H1 (cell line): Measurements from ENCODE around the gene CHRNA3. TPM values are rescaled to one million over a fixed set of nuclear protein-coding genes. Genes with fewer than 3 reads are reported as not detected.
A peak's percentile ranks its signal among the peaks of the same experiment; 100 is the strongest.

Experiments
- CTCF ChIA-PET: fragments of 300-600 bp; sonication (Branson Sonifier 250); formaldehyde crosslinking; loops from one replicate; lab custom pipeline; 2021; ENCODE audit not compliant: partially characterized antibody; lab: Charles Lee
- POLR2A ChIA-PET: fragments of 300-600 bp; sonication (Branson Sonifier 250); formaldehyde crosslinking; loops from one replicate; lab custom pipeline; 2021; ENCODE audit warnings: inconsistent platforms; ENCODE audit not compliant: partially characterized antibody; lab: Charles Lee
- DNase-seq, 2 experiments: peaks; one replicate each; pipeline versions ENCODE4 v3.0.0 to v3.0.0-alpha.2; 2010 to 2022; ENCODE audit warnings: low spot score in 2 of 2, low read depth in 1 of 2, mixed read lengths in 1 of 2
- FAIRE-seq: peaks from 2 replicates; lab custom pipeline; 2011; peaks lifted over from hg19 to GRCh38; lab: Jason Lieb, UNC
- H2AFZ ChIP-seq: 2 replicates; pipeline ENCODE4 v1.8.1; 2012; ENCODE audit warnings: low read length, inconsistent platforms
- H2AK5ac ChIP-seq: 2 replicates; pipeline ENCODE4 v1.6.1; 2013; ENCODE audit warnings: low read depth, low read length
- H2BK120ac ChIP-seq: replicated peaks from 2 replicates; pipeline ENCODE3; 2013; ENCODE audit warnings: low read depth, low read length, inconsistent platforms
- H2BK12ac ChIP-seq: 2 replicates; pipeline ENCODE4 v1.6.1; 2013; ENCODE audit warnings: low read depth, low read length
- H2BK15ac ChIP-seq: 2 replicates; pipeline ENCODE4 v1.6.1; 2013; ENCODE audit warnings: low read length
- H2BK20ac ChIP-seq: 2 replicates; pipeline ENCODE4 v1.6.1; 2013; ENCODE audit warnings: low read length
- H2BK5ac ChIP-seq: 2 replicates; pipeline ENCODE4 v1.6.1; 2013; ENCODE audit warnings: low read depth, low read length
- H3K14ac ChIP-seq: 2 replicates; pipeline ENCODE4 v1.6.1; 2013; ENCODE audit warnings: inconsistent platforms; ENCODE audit not compliant: insufficient read length
- H3K18ac ChIP-seq: 2 replicates; pipeline ENCODE4 v1.6.1; 2013; ENCODE audit warnings: low read length; ENCODE audit errors: extremely low read depth
- H3K23ac ChIP-seq: 2 replicates; pipeline ENCODE4 v1.6.1; 2013; ENCODE audit warnings: inconsistent platforms; ENCODE audit not compliant: insufficient read length
- H3K23me2 ChIP-seq: 2 replicates; pipeline ENCODE4 v1.6.1; 2013; ENCODE audit warnings: low read depth, low read length
- H3K27ac ChIP-seq: 2 replicates; pipeline ENCODE4 v1.6.1; 2011; ENCODE audit warnings: low read depth, low read length, inconsistent platforms
- H3K27me3 ChIP-seq, 4 experiments: replicated peaks in 1 of 4; 1 replicate in 1 of 4; 2 replicates in 3 of 4; pipeline versions ENCODE4 v1.6.1 to v1.8.1; 2011 to 2013; ENCODE audit warnings: low read length in 3 of 4, mild to moderate bottlenecking in 3 of 4, inconsistent platforms in 2 of 4, mixed read lengths in 2 of 4, moderate library complexity in 1 of 4; ENCODE audit not compliant: control insufficient read depth in 3 of 4, insufficient read depth in 3 of 4; ENCODE audit errors: extremely low read depth in 1 of 4
- H3K36me3 ChIP-seq, 4 experiments: 2 replicates each; pipeline versions ENCODE4 v1.6.1 to v1.8.1; 2011 to 2013; ENCODE audit warnings: mild to moderate bottlenecking in 4 of 4, low read length in 3 of 4, moderate library complexity in 2 of 4, control low read depth in 1 of 4, inconsistent platforms in 1 of 4; ENCODE audit not compliant: insufficient read depth in 4 of 4, control insufficient read depth in 2 of 4
- H3K4ac ChIP-seq: replicated peaks from 2 replicates; pipeline ENCODE3; 2013; ENCODE audit warnings: low read length, low read depth, mixed read lengths, inconsistent platforms; ENCODE audit not compliant: insufficient read length
- H3K4me1 ChIP-seq, 4 experiments: replicated peaks in 1 of 4; 1 replicate in 1 of 4; 2 replicates in 3 of 4; pipeline versions ENCODE4 v1.6.1 to v1.8.1; 2011 to 2013; ENCODE audit warnings: low read length in 3 of 4, inconsistent platforms in 2 of 4, mixed read lengths in 1 of 4; ENCODE audit not compliant: insufficient read depth in 4 of 4, control insufficient read depth in 3 of 4
- H3K4me2 ChIP-seq, 2 experiments: 2 replicates each; pipeline versions ENCODE4 v1.6.1 to v1.8.1; 2011 to 2013; ENCODE audit warnings: low read depth in 2 of 2, low read length in 2 of 2, control low read depth in 1 of 2, inconsistent platforms in 1 of 2, mild to moderate bottlenecking in 1 of 2; ENCODE audit not compliant: insufficient read depth in 1 of 2
- H3K4me3 ChIP-seq, 4 experiments: fragments of 200-600, 300-600 bp in 1 of 4; sonication (generic), shearing (Covaris generic), sonication (Bioruptor Twin) in 1 of 4; 2 replicates each; pipeline versions ENCODE4 v1.5.1 to v1.8.1; 2011 to 2016; ENCODE audit warnings: low read length in 4 of 4, low read depth in 3 of 4, control low read depth in 2 of 4, inconsistent platforms in 2 of 4, mild to moderate bottlenecking in 2 of 4, mixed read lengths in 1 of 4, moderate library complexity in 1 of 4; ENCODE audit not compliant: insufficient read depth in 2 of 4; ENCODE audit errors: extremely low read depth in 1 of 4
- H3K56ac ChIP-seq: replicated peaks from 2 replicates; pipeline ENCODE3; 2013; ENCODE audit warnings: low read depth, mild to moderate bottlenecking, mixed read lengths, low read length, inconsistent platforms; ENCODE audit not compliant: insufficient read length
- H3K79me1 ChIP-seq: 2 replicates; pipeline ENCODE4 v1.6.1; 2013; ENCODE audit warnings: low read depth, low read length, control low read depth
- H3K79me2 ChIP-seq, 2 experiments: 2 replicates each; pipeline versions ENCODE4 v1.6.1 to v1.8.1; 2012 to 2013; ENCODE audit warnings: low read length in 2 of 2, mild to moderate bottlenecking in 2 of 2, inconsistent platforms in 1 of 2; ENCODE audit not compliant: insufficient read depth in 2 of 2, control insufficient read depth in 1 of 2
- H3K9ac ChIP-seq, 4 experiments: replicated peaks in 1 of 4; 1 replicate in 1 of 4; 2 replicates in 3 of 4; pipeline versions ENCODE4 v1.6.1 to v1.8.1; 2011 to 2013; ENCODE audit warnings: low read depth in 3 of 4, low read length in 3 of 4, control low read depth in 2 of 4, mild to moderate bottlenecking in 2 of 4, moderate library complexity in 2 of 4, inconsistent platforms in 1 of 4; ENCODE audit errors: extremely low read depth in 1 of 4
- H3K9me3 ChIP-seq, 2 experiments: 2 replicates each; pipeline versions ENCODE4 v1.6.1 to v1.8.1; 2012 to 2013; ENCODE audit warnings: mild to moderate bottlenecking in 2 of 2, moderate library complexity in 2 of 2, control low read depth in 1 of 2, inconsistent platforms in 1 of 2, low read depth in 1 of 2, low read length in 1 of 2, mixed read lengths in 1 of 2; ENCODE audit not compliant: insufficient read depth in 2 of 2
- H4K20me1 ChIP-seq, 2 experiments: replicated peaks in 1 of 2; 2 replicates each; pipeline versions ENCODE3 to v1.8.1; 2011 to 2013; ENCODE audit warnings: inconsistent platforms in 2 of 2, low read length in 2 of 2, mild to moderate bottlenecking in 1 of 2; ENCODE audit not compliant: insufficient read depth in 2 of 2, control insufficient read depth in 1 of 2
- H4K5ac ChIP-seq: 2 replicates; pipeline ENCODE4 v1.6.1; 2013; ENCODE audit warnings: low read length, low read depth, mixed read lengths, inconsistent platforms; ENCODE audit not compliant: insufficient read length
- H4K8ac ChIP-seq: 2 replicates; pipeline ENCODE4 v1.8.0; 2013; ENCODE audit warnings: mild to moderate bottlenecking, moderate library complexity, low read length, inconsistent platforms; ENCODE audit not compliant: insufficient read depth; ENCODE audit errors: extremely low read depth
- H4K91ac ChIP-seq: replicated peaks from 2 replicates; pipeline ENCODE3; 2013; ENCODE audit warnings: low read length, mixed read lengths, inconsistent platforms; ENCODE audit not compliant: insufficient read length
- BRCA1 ChIP-seq: IDR thresholded peaks from 2 replicates; pipeline ENCODE4 v1.6.1; 2012; ENCODE audit warnings: low read depth, low read length, improper control_type of control experiment
- CREB1 ChIP-seq: IDR thresholded peaks from 2 replicates; pipeline ENCODE4 v1.6.1; 2012; ENCODE audit warnings: inconsistent platforms
- CTBP2 ChIP-seq: IDR thresholded peaks from 2 replicates; pipeline ENCODE4 v1.7.0; 2011; ENCODE audit warnings: borderline replicate concordance, mild to moderate bottlenecking, moderate library complexity, mixed read lengths, low read length; ENCODE audit not compliant: insufficient read depth, insufficient read length
- EGR1 ChIP-seq: IDR thresholded peaks from 2 replicates; pipeline ENCODE4 v1.6.1; 2011; ENCODE audit warnings: low read depth, low read length, borderline replicate concordance
- EP300 ChIP-seq, 2 experiments: IDR thresholded peaks; 1 replicate in 1 of 2; 2 replicates in 1 of 2; pipeline ENCODE4 v1.6.1; 2011 to 2012; ENCODE audit warnings: low read depth in 2 of 2, low read length in 2 of 2, mild to moderate bottlenecking in 2 of 2, borderline replicate concordance in 1 of 2, inconsistent platforms in 1 of 2, moderate library complexity in 1 of 2
- JUN ChIP-seq: IDR thresholded peaks from 2 replicates; pipeline ENCODE4 v1.6.1; 2011; ENCODE audit warnings: low read depth, mild to moderate bottlenecking, improper control_type of control experiment, low read length
- JUND ChIP-seq: IDR thresholded peaks from 2 replicates; pipeline ENCODE4 v1.6.1; 2011; ENCODE audit warnings: mild to moderate bottlenecking, improper control_type of control experiment, low read length
- KDM4A ChIP-seq: IDR thresholded peaks from one replicate; pipeline ENCODE4 v1.7.1; 2012; ENCODE audit warnings: low read depth, mild to moderate bottlenecking, moderate library complexity, low read length, inconsistent platforms; ENCODE audit not compliant: severe bottlenecking
- MAFK ChIP-seq: IDR thresholded peaks from 2 replicates; pipeline ENCODE4 v1.6.1; 2012; ENCODE audit warnings: low read depth, mild to moderate bottlenecking, improper control_type of control experiment, low read length
- RFX5 ChIP-seq: IDR thresholded peaks from 2 replicates; pipeline ENCODE4 v1.6.1; 2011; ENCODE audit warnings: low read depth, low read length, improper control_type of control experiment, borderline replicate concordance
- SIN3A ChIP-seq, 2 experiments: IDR thresholded peaks in 1 of 2; conservative IDR thresholded peaks in 1 of 2; 2 replicates each; pipeline ENCODE4 v1.6.1; 2011 to 2012; ENCODE audit warnings: low read length in 2 of 2, improper control_type of control experiment in 1 of 2, low read depth in 1 of 2, mild to moderate bottlenecking in 1 of 2
- SP4 ChIP-seq: IDR thresholded peaks from 2 replicates; pipeline ENCODE4 v1.6.1; 2012; ENCODE audit warnings: low read length, inconsistent platforms
- TAF1 ChIP-seq: IDR thresholded peaks from 2 replicates; pipeline ENCODE4 v1.6.1; 2011; ENCODE audit warnings: mild to moderate bottlenecking, low read depth, low read length
- TBP ChIP-seq: IDR thresholded peaks from 2 replicates; pipeline ENCODE4 v1.6.1; 2011; ENCODE audit warnings: low read depth, low read length, improper control_type of control experiment
- WGBS, 2 experiments: shearing (Covaris generic) in 1 of 2; methylation state at CpG; one replicate each; pipeline versions ENCODE4 v1.1.6 to v1.1.7; 2013 to 2015; ENCODE audit warnings: low lambda C conversion rate in 2 of 2, mixed read lengths in 2 of 2, inconsistent platforms in 1 of 2, low coverage in 1 of 2, missing lambda C conversion rate in 1 of 2; ENCODE audit not compliant: insufficient replicate concordance in 2 of 2, insufficient coverage in 1 of 2, insufficient read length in 1 of 2; ENCODE audit errors: extremely low coverage in 1 of 2, missing lambda C conversion rate in 1 of 2; 5-methylcytosine and 5-hydroxymethylcytosine counted together
- polyA plus RNA-seq, 7 experiments: library from polyadenylated mRNA; depleted of rRNA in 3 of 7; stranded (reverse) in 5 of 7; unstranded in 2 of 7; fragments of >200 nt in 5 of 7; fragments of 200-250 nt in 2 of 7; gene quantifications; 1 replicate in 5 of 7; 2 replicates in 1 of 7; 4 replicates in 1 of 7; pipeline versions ENCODE4 v1.2.1 to v1.2.3, GENCODE V29; 2011 to 2013; ENCODE audit warnings: missing spikeins in 2 of 7, mixed read lengths in 2 of 7
- total RNA-seq: library from RNA; stranded (reverse); fragmentation: NEBNext Ultra II Directional; extraction: Animal tissue kit (Norgen Biotek cat#: 25700); gene quantifications from 2 replicates; pipeline ENCODE4 v1.2.1, GENCODE V29; 2021

The CHRNA3 gene
- total and polyA plus RNA-seq, 2 of the 8 experiments (the other 6 are each of a cell fraction or from before 2014, with no cell fraction given) = 2.1 to 4.7 TPM

- no peak overlapping the region for H4K91ac ChIP-seq
- H2BK5ac ChIP-seq = no peak overlapping the region
- peaks cover 0 to 6% (median 4%) of the 10 kb centered on the region in 4 experiments; a peak in 2 of 7 replicates for H3K27me3 ChIP-seq
- H3K4me1 ChIP-seq = peaks cover 2 to 16% (median 7%) of the 10 kb centered on the region in 4 experiments; a peak in 6 of 7 replicates
- no peak overlapping the region for H3K18ac ChIP-seq
- H3K79me2 ChIP-seq = no peaks in the 10 kb centered on the region
- H3K56ac ChIP-seq = no peak overlapping the region
- no peak overlapping the region for H3K4ac ChIP-seq
- DNase-seq = no peak
- no peaks in the 10 kb centered on the region for H3K79me1 ChIP-seq
- ChIA-PET CTCF (interaction anchor here (0.6 to 6.5 kb wide), 14 partner anchors 18 to 331 kb away, joined by 3 to 57 read pairs (median 4); no protein-coding TSS in a partner anchor), POLR2A (interaction anchor here (0.7 to 2.2 kb wide), 2 partner anchors 8 to 170 kb away, joined by 3 to 7 read pairs; no protein-coding TSS in a partner anchor)
- no peak overlapping the region for H4K8ac ChIP-seq
- H2BK12ac ChIP-seq = no peak overlapping the region
- H2BK20ac ChIP-seq = no peak overlapping the region
- H3K27ac ChIP-seq = no peak overlapping the region
- H3K23ac ChIP-seq = no peak overlapping the region
- no peak for FAIRE-seq
- peak overlapping the region in 1 of 2 experiments; percentile 57; a peak in 1 of 4 replicates for H3K4me2 ChIP-seq
- no peak overlapping the region for H3K14ac ChIP-seq
- peaks cover 7% of the 10 kb centered on the region; the same call in 1 of the 2 replicates for H3K23me2 ChIP-seq
- no peak overlapping the region for H2AFZ ChIP-seq
- no peaks in the 10 kb centered on the region for H3K36me3 ChIP-seq
- no peak overlapping the region for H2AK5ac ChIP-seq
- no peak overlapping the region for H4K5ac ChIP-seq
- 87% methylated on average over 5 of the region's 5 CpGs; no CpG with 5 or more reads in 1 of the 2 experiments for WGBS, 2 experiments
- H4K20me1 ChIP-seq = no peaks in the 10 kb centered on the region
- no peak overlapping the region for H2BK15ac ChIP-seq
- no peak overlapping the region for H3K9ac ChIP-seq
- H3K4me3 ChIP-seq = peak overlapping the region in 1 of 4 experiments; percentile 87; a peak in 2 of 8 replicates
- no peak overlapping the region for H2BK120ac ChIP-seq
- H3K9me3 ChIP-seq = no peaks in the 10 kb centered on the region
- TF ChIP-seq CREB1 (no peak), CTBP2 (no peak), JUND (no peak), JUN (no peak), EGR1 (no peak), SP4 (no peak), TAF1 (no peak), SIN3A (conservative IDR thresholded peaks at IDR 0.05 in 1 of 2, IDR thresholded peaks at IDR 0.05 in 1 of 2; ENCODE audit: low read depth in 1 of 2, low read length in 2 of 2) (no peak), MAFK (no peak), KDM4A (no peak), BRCA1 (no peak), EP300 (IDR thresholded peaks at IDR 0.05; ENCODE audit: borderline replicate concordance in 1 of 2, low read depth in 2 of 2, low read length in 2 of 2) (no peak), RFX5 (no peak), TBP (no peak)
Observed at GRCh38 chr15:78642331-78642730, 21.5 kb upstream of the CHRNA3 start.
